Caco-2 (cell line): ENCODE data around the gene EIF4EBP3. TPM values are rescaled to one million over a fixed set of nuclear protein-coding genes. Genes with fewer than 3 reads are reported as not detected.

Experiments
- BruUV-seq: library from RNA; stranded (reverse); fragments of 400-500 nt; replicated peaks from 2 replicates; lab custom pipeline; 2021; lab: Mats Ljungman, UMichigan
- CTCF ChIA-PET: fragments of 300-600 bp; sonication (Branson Sonifier 250); formaldehyde crosslinking; loops from one replicate; lab custom pipeline; 2022; ENCODE audit warnings: antibody characterized with exemption; lab: Charles Lee
- POLR2A ChIA-PET: fragments of 300-600 bp; sonication (Branson Sonifier 250); formaldehyde crosslinking; loops from one replicate; lab custom pipeline; 2022; ENCODE audit warnings: antibody characterized with exemption; lab: Charles Lee
- DNase-seq, 2 experiments: peaks; one replicate each; pipeline versions ENCODE4 v3.0.0 to v3.0.0-alpha.2; 2020 to 2022
- H3K27me3 ChIP-seq: replicated peaks from 2 replicates; pipeline ENCODE4 v1.6.0; 2011; ENCODE audit warnings: low read length; ENCODE audit not compliant: control insufficient read depth, insufficient read depth
- H3K36me3 ChIP-seq: 2 replicates; pipeline ENCODE4 v1.5.1; 2011; ENCODE audit warnings: low read length; ENCODE audit not compliant: control insufficient read depth, insufficient read depth
- H3K4me1 ChIP-seq: fragments of 250-450 bp; sonication (Bioruptor Pico); 2 replicates; pipeline ENCODE4 v1.5.1; 2020; ENCODE audit warnings: mild to moderate bottlenecking
- H3K4me3 ChIP-seq: 2 replicates; pipeline ENCODE4 v1.5.1; 2011; ENCODE audit warnings: low read depth, mild to moderate bottlenecking, control low read depth, low read length
- H3K9me3 ChIP-seq: fragments of 250-450 bp; sonication (Bioruptor Pico); 2 replicates; pipeline ENCODE4 v1.5.1; 2020; ENCODE audit warnings: mild to moderate bottlenecking, moderate library complexity
- H3K27ac Mint-ChIP-seq: one replicate; pipeline ENCODE4 v1.8.0; 2022; ENCODE audit warnings: mixed read lengths; ENCODE audit not compliant: unreplicated experiment
- H3K27me3 Mint-ChIP-seq: one replicate; pipeline ENCODE4 v1.8.0; 2022; ENCODE audit warnings: mixed read lengths; ENCODE audit not compliant: insufficient read depth, unreplicated experiment
- H3K36me3 Mint-ChIP-seq: one replicate; pipeline ENCODE4 v1.8.0; 2022; ENCODE audit warnings: mild to moderate bottlenecking, mixed read lengths; ENCODE audit not compliant: insufficient read depth, unreplicated experiment
- H3K4me1 Mint-ChIP-seq: one replicate; pipeline ENCODE4 v1.8.0; 2022; ENCODE audit warnings: low read depth, mixed read lengths; ENCODE audit not compliant: unreplicated experiment
- H3K4me3 Mint-ChIP-seq: one replicate; pipeline ENCODE4 v1.8.0; 2022; ENCODE audit warnings: mild to moderate bottlenecking, moderate library complexity, mixed read lengths; ENCODE audit not compliant: unreplicated experiment
- H3K9me3 Mint-ChIP-seq: one replicate; pipeline ENCODE4 v1.8.0; 2022; ENCODE audit warnings: mixed read lengths; ENCODE audit not compliant: unreplicated experiment
- CTCF ChIP-seq, 2 experiments: fragments of 200-600 bp in 1 of 2; IDR thresholded peaks; 1 replicate in 1 of 2; 2 replicates in 1 of 2; pipeline versions ENCODE4 v1.5.1 to v1.8.0; 2011 to 2022; ENCODE audit warnings: antibody characterized with exemption in 1 of 2, control low read depth in 1 of 2, inconsistent platforms in 1 of 2, low read depth in 1 of 2, low read length in 1 of 2, mild to moderate bottlenecking in 1 of 2, moderate library complexity in 1 of 2; ENCODE audit not compliant: insufficient read depth in 1 of 2, severe bottlenecking in 1 of 2, unreplicated experiment in 1 of 2
- intact Hi-C: fragments of 100-400 bp; cut with micrococcal nuclease; formaldehyde crosslinking; loops from one replicate; pipeline ENCODE4 v1.10.0; 2022; ENCODE audit not compliant: unreplicated experiment
- total RNA-seq: library from RNA; stranded (reverse); gene quantifications from 2 replicates; pipeline ENCODE4 v1.2.3, GENCODE V29; 2022

Gene EIF4EBP3
- total RNA-seq, 1 experiment from 2014 or later, result 7.6 TPM

DNA sequence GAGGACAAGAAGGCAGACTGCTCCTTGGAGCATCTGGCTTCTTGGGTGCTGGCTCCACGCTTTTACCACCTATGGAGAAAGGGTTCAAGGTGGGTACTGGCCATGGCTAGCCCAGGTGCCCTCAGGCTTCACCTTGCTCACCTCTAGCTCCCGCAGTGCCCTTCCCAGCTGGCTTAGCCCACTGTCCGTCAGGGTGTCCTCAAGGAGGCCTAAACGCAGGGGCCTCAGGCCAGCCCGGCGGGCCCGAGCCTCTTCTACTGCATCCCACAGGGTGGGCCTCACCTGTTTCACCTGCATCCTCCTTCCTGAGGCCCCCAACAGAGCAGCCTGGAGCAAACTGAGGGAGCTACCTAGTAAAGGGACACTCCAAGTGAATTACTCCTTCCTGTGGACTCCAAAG lies 26.2 kb downstream of the EIF4EBP3 start:
- ChIA-PET CTCF (no interaction called here), POLR2A (interaction anchor here (0.8 kb wide), 1 partner anchor 16 kb away, joined by 3 read pairs; no protein-coding TSS in a partner anchor)
- no peak overlapping the region for H3K4me3 Mint-ChIP-seq
- H3K4me1 ChIP-seq, result peaks cover 7% of the 10 kb centered on the region
- H3K27me3 ChIP-seq, result no peaks in the 10 kb centered on the region
- no peak overlapping the region for H3K27ac Mint-ChIP-seq
- no TSS peak for BruUV-seq
- no peak for DNase-seq
- H3K36me3 Mint-ChIP-seq, result peaks cover 9% of the 10 kb centered on the region
- TF ChIP-seq CTCF (IDR thresholded peaks at IDR 0.05; ENCODE audit: insufficient read depth in 1 of 2, low read depth in 1 of 2, low read length in 1 of 2, severe bottlenecking in 1 of 2, unreplicated experiment in 1 of 2), result no peak
- H3K4me1 Mint-ChIP-seq, result peaks cover 19% of the 10 kb centered on the region
- H3K36me3 ChIP-seq, result no peaks in the 10 kb centered on the region
- intact Hi-C loops, result no loop called here
- no peaks in the 10 kb centered on the region for H3K27me3 Mint-ChIP-seq
- H3K4me3 ChIP-seq, result no peak overlapping the region
- H3K9me3 ChIP-seq, result no peaks in the 10 kb centered on the region; the same call in 1 of the 2 replicates
- no peaks in the 10 kb centered on the region for H3K9me3 Mint-ChIP-seq

DNA sequence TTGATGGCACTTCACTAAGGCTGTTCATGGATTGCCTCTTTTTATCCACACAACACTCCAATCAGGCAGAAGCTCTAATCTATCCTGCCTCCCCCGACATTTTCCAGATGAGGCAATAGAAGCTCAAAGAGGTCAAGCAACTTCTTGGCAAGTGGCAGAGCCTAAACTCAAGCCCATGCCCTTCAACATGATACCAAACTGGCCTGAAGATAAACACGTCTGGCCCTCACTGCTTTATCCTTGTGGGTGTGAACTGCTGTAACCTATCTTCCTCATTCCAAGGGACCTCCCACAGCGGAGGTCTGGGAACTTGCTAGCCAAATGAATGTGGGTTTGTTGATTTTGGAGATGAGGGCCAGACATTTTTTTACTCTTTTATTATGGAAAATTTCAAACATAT lies 26.7 kb downstream of the EIF4EBP3 start:
- H3K36me3 Mint-ChIP-seq, result peaks cover 5% of the 10 kb centered on the region
- no peak for TF ChIP-seq CTCF (IDR thresholded peaks at IDR 0.05; ENCODE audit: insufficient read depth in 1 of 2, low read depth in 1 of 2, low read length in 1 of 2, severe bottlenecking in 1 of 2, unreplicated experiment in 1 of 2)
- no peak overlapping the region for H3K4me3 Mint-ChIP-seq
- Histone ChIP-seq H3K27me3 (no peaks in the 10 kb centered on the region), H3K4me1 (peaks cover 7% of the 10 kb centered on the region), H3K9me3 (no peaks in the 10 kb centered on the region; the same call in 1 of the 2 replicates), H3K36me3 (no peaks in the 10 kb centered on the region), H3K4me3 (no peak overlapping the region)
- CTCF ChIA-PET, result no interaction called here
- H3K4me1 Mint-ChIP-seq, result peaks cover 19% of the 10 kb centered on the region
- no peaks in the 10 kb centered on the region for H3K9me3 Mint-ChIP-seq
- intact Hi-C loops, result no loop called here
- H3K27ac Mint-ChIP-seq, result no peak overlapping the region
- POLR2A ChIA-PET, result interaction anchor here (0.8 kb wide), 1 partner anchor 16 kb away, joined by 3 read pairs; no protein-coding TSS in a partner anchor
- BruUV-seq, result no TSS peak
- H3K27me3 Mint-ChIP-seq, result no peaks in the 10 kb centered on the region
- DNase-seq, result no peak

- CTCF ChIA-PET, result interaction anchor here (0.6 kb wide), 1 partner anchor 71 kb away, joined by 4 read pairs; no protein-coding TSS in a partner anchor
- no peaks in the 10 kb centered on the region for H3K9me3 Mint-ChIP-seq
- Histone ChIP-seq H3K4me1 (peaks cover 7% of the 10 kb centered on the region), H3K36me3 (no peaks in the 10 kb centered on the region), H3K9me3 (no peaks in the 10 kb centered on the region; the same call in 1 of the 2 replicates), H3K4me3 (no peak overlapping the region), H3K27me3 (no peaks in the 10 kb centered on the region)
- peak; percentile 31 to 39 for TF ChIP-seq CTCF (IDR thresholded peaks at IDR 0.05; ENCODE audit: insufficient read depth in 1 of 2, low read depth in 1 of 2, low read length in 1 of 2, severe bottlenecking in 1 of 2, unreplicated experiment in 1 of 2)
- H3K27ac Mint-ChIP-seq, result no peak overlapping the region
- H3K36me3 Mint-ChIP-seq, result peaks cover under 1% of the 10 kb centered on the region
- BruUV-seq, result no TSS peak
- peaks cover 19% of the 10 kb centered on the region for H3K4me1 Mint-ChIP-seq
- H3K4me3 Mint-ChIP-seq, result no peak overlapping the region
- H3K27me3 Mint-ChIP-seq, result no peaks in the 10 kb centered on the region
- intact Hi-C loops, result loop anchor here (1.0 to 5.0 kb wide), 2 partner anchors 62 to 145 kb away; partner anchors contain the start of gene TMCO6
- POLR2A ChIA-PET, result no interaction called here
- DNase-seq, result peak; percentile 60 to 61
Measured at GRCh38 chr5:140575309-140575708, 27.8 kb downstream of the EIF4EBP3 start.
